Naive thymus-derived CD4-positive, alpha-beta T cell (primary cell): ENCODE measurements around the gene PTPN1. TPM values are rescaled to one million over a fixed set of nuclear protein-coding genes. Genes with fewer than 3 reads are reported as not detected.
A peak's percentile ranks its signal among the peaks of the same experiment; 100 is the strongest.
"Not testable (repeated sequence)": the region's sequence is repeated elsewhere in the genome, so short reads cannot be mapped to it uniquely, and the experiment has no call there.

Source experiments
- ATAC-seq: fragments of 150-1000 bp; cut with Tn5 transposase; 2 replicates; pipeline ENCODE4 v1.10.0; 2021; ENCODE audit warnings: mild to moderate bottlenecking, moderate library complexity
- CTCF ChIA-PET: fragments of 350-600 bp; sonication (Branson Sonifier 250); formaldehyde crosslinking; loops from one replicate; lab custom pipeline; 2021; ENCODE audit warnings: antibody characterized with exemption; lab: Charles Lee
- POLR2A ChIA-PET: fragments of 350-600 bp; sonication (Branson Sonifier 250); formaldehyde crosslinking; loops from one replicate; lab custom pipeline; 2021; ENCODE audit warnings: antibody characterized with exemption, inconsistent platforms; lab: Charles Lee
- DNase-seq, 9 donors: peaks; one replicate each; pipeline versions ENCODE4 v3.0.0 to v3.0.0-alpha.2; 2020 to 2022; ENCODE audit warnings: mixed read lengths in 1 of 9
- H3K27ac ChIP-seq: one replicate; pipeline ENCODE4 v1.7.0; 2013; ENCODE audit warnings: mild to moderate bottlenecking, low read depth, low read length, moderate library complexity
- H3K27me3 ChIP-seq, 2 donors: one replicate each; pipeline ENCODE4 v1.7.0; 2013; ENCODE audit warnings: low read length in 2 of 2, mild to moderate bottlenecking in 2 of 2, moderate library complexity in 2 of 2; ENCODE audit not compliant: control insufficient read depth in 2 of 2, insufficient read depth in 2 of 2
- H3K36me3 ChIP-seq, 3 experiments: 1 replicate in 2 of 3; 2 replicates in 1 of 3; pipeline ENCODE4 v1.7.0; 2013; ENCODE audit warnings: low read length in 3 of 3, mild to moderate bottlenecking in 3 of 3, moderate library complexity in 1 of 3; ENCODE audit not compliant: insufficient read depth in 3 of 3, control insufficient read depth in 2 of 3
- H3K4me1 ChIP-seq, 2 donors: one replicate each; pipeline ENCODE4 v1.7.0; 2013; ENCODE audit warnings: low read length in 2 of 2, mild to moderate bottlenecking in 2 of 2, moderate library complexity in 1 of 2; ENCODE audit not compliant: control insufficient read depth in 2 of 2, insufficient read depth in 2 of 2
- H3K4me3 ChIP-seq: 2 replicates; pipeline ENCODE4 v1.7.0; 2013; ENCODE audit warnings: mild to moderate bottlenecking, low read length
- H3K9me3 ChIP-seq, 3 experiments: 1 replicate in 2 of 3; 2 replicates in 1 of 3; pipeline ENCODE4 v1.7.0; 2013; ENCODE audit warnings: low read length in 3 of 3; ENCODE audit not compliant: control insufficient read depth in 2 of 3
- H3K27ac Mint-ChIP-seq, 9 donors: one replicate each; pipeline ENCODE4 v1.8.0; 2020 to 2022; ENCODE audit warnings: mixed read lengths in 9 of 9, mild to moderate bottlenecking in 8 of 9, moderate library complexity in 5 of 9, inconsistent platforms in 2 of 9
- H3K27me3 Mint-ChIP-seq, 5 donors: one replicate each; pipeline ENCODE4 v1.8.0; 2021 to 2022; ENCODE audit warnings: mixed read lengths in 5 of 5, mild to moderate bottlenecking in 1 of 5
- H3K36me3 Mint-ChIP-seq, 5 donors: one replicate each; pipeline ENCODE4 v1.8.0; 2020 to 2022; ENCODE audit warnings: mixed read lengths in 5 of 5, mild to moderate bottlenecking in 3 of 5, inconsistent platforms in 1 of 5
- H3K4me1 Mint-ChIP-seq, 7 donors: one replicate each; pipeline ENCODE4 v1.8.0; 2020 to 2022; ENCODE audit warnings: mixed read lengths in 7 of 7, mild to moderate bottlenecking in 3 of 7, inconsistent platforms in 1 of 7
- H3K4me3 Mint-ChIP-seq, 10 donors: one replicate each; pipeline ENCODE4 v1.8.0; 2020 to 2022; ENCODE audit warnings: mild to moderate bottlenecking in 10 of 10, mixed read lengths in 10 of 10, moderate library complexity in 6 of 10, inconsistent platforms in 2 of 10
- H3K9me3 Mint-ChIP-seq, 11 donors: one replicate each; pipeline ENCODE4 v1.8.0; 2020 to 2022; ENCODE audit warnings: mixed read lengths in 11 of 11, mild to moderate bottlenecking in 4 of 11, inconsistent platforms in 1 of 11, moderate library complexity in 1 of 11
- intact Hi-C, 2 donors: fragments of 100-400 bp; cut with micrococcal nuclease; formaldehyde crosslinking; loops; one replicate each; pipeline ENCODE4 v1.15.1; 2023
- polyA plus RNA-seq, 2 donors: library from polyadenylated mRNA; unstranded; fragments of 300-500 nt; fragmentation: Illumina TruSeq; gene quantifications; one replicate each; pipeline ENCODE4 v1.2.3, GENCODE V29; 2021
- total RNA-seq, 6 experiments: library from RNA in 5 of 6; stranded (reverse) in 5 of 6; gene quantifications; 1 replicate in 5 of 6; 2 replicates in 1 of 6; pipeline ENCODE4 v1.2.3 and lab custom pipeline; 2021 to 2026

PTPN1 gene
- total and polyA plus RNA-seq, 7 experiments from 2014 or later = 30.4 to 80.5 (median 59.7) TPM

DNA sequence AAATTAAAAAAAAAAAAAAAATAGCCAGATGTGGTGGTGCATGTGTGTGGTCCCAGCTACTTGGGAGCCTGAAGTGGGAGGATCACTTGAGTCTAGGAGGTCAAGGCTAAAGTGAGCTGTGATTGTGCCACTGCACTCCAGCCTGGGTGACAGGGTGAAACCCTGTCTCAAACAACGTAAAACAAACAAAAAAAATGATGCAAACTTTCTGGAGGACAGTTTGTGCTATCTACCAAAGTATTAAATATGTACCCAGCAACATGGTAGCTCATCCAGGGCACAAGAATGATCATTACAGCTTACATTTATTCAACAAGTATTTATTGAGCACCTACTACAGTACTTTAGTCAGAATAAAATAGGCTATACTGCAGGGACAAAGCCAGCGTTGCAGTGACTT is 40.4 kb upstream of the PTPN1 start:
- Histone ChIP-seq H3K9me3 (no peaks in the 10 kb centered on the region), H3K4me3 (no peak overlapping the region), H3K4me1 (no peaks in the 10 kb centered on the region), H3K27ac (no peak overlapping the region), H3K36me3 (no peaks in the 10 kb centered on the region), H3K27me3 (no peaks in the 10 kb centered on the region)
- no peak overlapping the region for H3K4me3 Mint-ChIP-seq
- POLR2A ChIA-PET = no interaction called here
- peaks cover 0 to 29% (median 11%) of the 10 kb centered on the region in 7 donors for H3K4me1 Mint-ChIP-seq
- no peaks in the 10 kb centered on the region for H3K27me3 Mint-ChIP-seq
- H3K27ac Mint-ChIP-seq = no peak overlapping the region
- no peaks in the 10 kb centered on the region for H3K9me3 Mint-ChIP-seq
- CTCF ChIA-PET = interaction anchor here (0.6 kb wide), 1 partner anchor 293 kb away, joined by 3 read pairs; no protein-coding TSS in a partner anchor
- intact Hi-C loops = loop anchor here in 1 of 2 donors (10.0 kb wide), 1 partner anchor 355 kb away; the partner anchor contains the start of gene UBE2V1
- no peak for DNase-seq
- H3K36me3 Mint-ChIP-seq = peaks cover 0 to 3% (median 0%) of the 10 kb centered on the region in 5 donors
- ATAC-seq = no peak

DNA sequence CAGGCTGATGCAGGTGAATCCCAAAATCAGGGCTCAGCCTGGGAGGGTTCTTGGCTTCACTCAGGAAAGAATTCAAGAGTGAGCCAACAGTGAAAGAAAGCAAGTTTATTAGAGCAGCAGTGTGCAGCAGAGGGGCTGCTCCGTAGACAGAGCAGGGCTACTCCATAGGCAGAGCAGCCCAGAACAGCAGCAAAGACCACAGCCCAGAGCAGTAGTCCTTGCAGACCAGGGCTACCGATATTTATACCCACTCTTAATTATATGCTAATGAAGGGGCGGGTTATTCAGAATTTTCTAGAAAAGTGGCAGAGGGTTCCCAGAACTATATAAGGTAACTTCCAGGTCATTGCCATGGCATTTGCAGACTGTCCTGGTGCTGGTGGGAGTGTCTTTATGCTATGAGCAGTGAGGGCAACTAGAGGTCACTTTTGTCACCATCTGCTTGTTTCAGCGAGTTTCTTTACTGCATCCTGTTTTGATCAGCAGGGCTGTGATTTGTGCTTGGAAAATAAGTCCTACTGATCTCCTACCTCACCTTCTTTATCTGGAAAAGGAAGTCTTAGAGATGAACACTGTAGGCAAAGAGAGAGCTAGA is 39.8 kb upstream of the PTPN1 start:
- H3K4me1 ChIP-seq = no peaks in the 10 kb centered on the region
- ATAC-seq (no peak), DNase-seq (no peak)
- CTCF ChIA-PET = no interaction called here
- Mint-ChIP-seq H3K27me3 (no peaks in the 10 kb centered on the region), H3K4me1 (peaks cover 0 to 26% (median 11%) of the 10 kb centered on the region in 7 donors), H3K4me3 (peak overlapping the region in 1 of 10 donors; percentile 10), H3K27ac (no peak overlapping the region), H3K36me3 (peaks cover 0 to 3% (median 0%) of the 10 kb centered on the region in 5 donors), H3K9me3 (no peaks in the 10 kb centered on the region)
- H3K27me3 ChIP-seq = no peaks in the 10 kb centered on the region
- no peaks in the 10 kb centered on the region for H3K36me3 ChIP-seq
- H3K27ac ChIP-seq = no peak overlapping the region
- POLR2A ChIA-PET = no interaction called here
- H3K4me3 ChIP-seq = no peak overlapping the region
- H3K9me3 ChIP-seq = no peaks in the 10 kb centered on the region
- intact Hi-C loops = no loop called here

DNA sequence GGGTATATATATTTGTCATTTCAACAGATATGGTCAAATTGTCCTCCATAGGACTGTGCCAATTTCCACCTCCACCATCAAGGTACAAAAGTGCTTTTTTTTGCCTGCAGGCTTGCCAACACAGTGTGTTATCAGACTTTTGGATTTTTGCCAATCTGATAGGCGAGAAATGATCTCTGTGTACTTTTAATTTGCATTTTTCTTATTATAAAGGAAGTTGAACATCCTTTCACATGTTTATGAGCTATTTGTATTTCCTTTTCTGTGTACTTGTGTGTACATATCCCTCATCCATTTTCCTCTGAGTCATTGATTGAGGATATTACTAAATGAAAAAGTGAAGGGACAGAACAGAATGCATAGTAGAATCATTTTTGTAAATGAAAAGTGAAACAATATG is 39.0 kb upstream of the PTPN1 start:
- intact Hi-C loops = no loop called here
- Mint-ChIP-seq H3K36me3 (peaks cover 0 to 3% (median 0%) of the 10 kb centered on the region in 5 donors), H3K9me3 (no peaks in the 10 kb centered on the region), H3K4me1 (peaks cover 0 to 30% (median 11%) of the 10 kb centered on the region in 7 donors), H3K4me3 (no peak overlapping the region), H3K27me3 (no peaks in the 10 kb centered on the region), H3K27ac (no peak overlapping the region)
- CTCF ChIA-PET = interaction anchor here (2.7 kb wide), 1 partner anchor 9 kb away, joined by 8 read pairs; no protein-coding TSS in a partner anchor
- POLR2A ChIA-PET = interaction anchor here (0.5 kb wide), 1 partner anchor 116 kb away, joined by 3 read pairs; no protein-coding TSS in a partner anchor
- no peaks in the 10 kb centered on the region for H3K9me3 ChIP-seq
- ATAC-seq (no peak), DNase-seq (no peak)
- no peak overlapping the region for H3K27ac ChIP-seq
- H3K36me3 ChIP-seq = no peaks in the 10 kb centered on the region
- no peak overlapping the region for H3K4me3 ChIP-seq
- H3K27me3 ChIP-seq = no peaks in the 10 kb centered on the region
- no peaks in the 10 kb centered on the region for H3K4me1 ChIP-seq

DNA sequence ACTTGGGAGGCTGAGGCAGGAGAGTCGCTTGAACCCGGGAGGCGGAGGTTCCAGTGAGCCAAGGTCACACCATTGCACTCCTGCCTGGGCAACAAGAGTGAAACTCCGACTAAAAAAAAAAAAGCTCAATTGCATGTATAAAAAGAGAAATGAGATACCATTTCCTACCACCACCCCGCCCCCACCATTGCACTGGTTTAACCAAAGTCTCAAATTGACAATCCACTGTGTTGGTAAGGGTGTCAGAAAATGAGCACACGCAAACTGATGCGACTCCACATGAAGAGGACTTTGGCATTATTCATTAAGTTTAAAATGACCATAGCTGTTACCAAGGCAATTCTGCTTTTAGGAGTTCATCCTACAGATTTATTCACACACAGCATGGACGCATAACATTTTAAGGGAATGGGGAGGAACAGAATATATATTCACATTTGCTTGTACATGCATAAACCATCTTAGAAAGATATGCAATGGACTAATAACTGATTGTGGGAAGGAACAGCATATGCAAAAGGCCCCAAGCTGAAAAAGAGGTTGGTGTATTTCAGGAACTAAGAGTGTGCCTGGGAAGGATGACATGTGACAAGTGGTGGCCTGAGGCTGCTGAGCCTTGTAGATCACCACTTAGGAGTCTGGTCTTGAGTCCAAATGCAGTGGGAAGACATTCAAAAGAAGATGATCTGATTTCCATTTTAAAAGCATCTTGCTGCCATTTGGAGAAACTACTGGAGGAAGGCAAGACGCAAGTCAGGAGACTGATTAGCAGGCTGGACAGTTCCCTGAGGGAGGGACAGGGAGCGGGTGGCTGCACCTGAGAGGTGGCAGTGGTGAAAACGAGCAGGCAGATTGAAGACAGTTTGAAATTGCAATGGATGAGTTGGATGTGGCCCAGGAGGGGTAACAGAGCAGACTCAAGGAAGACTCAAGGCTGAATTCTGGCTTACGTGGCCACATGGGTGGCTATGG is 37.2 kb upstream of the PTPN1 start:
- Histone ChIP-seq H3K9me3 (no peaks in the 10 kb centered on the region), H3K36me3 (no peaks in the 10 kb centered on the region), H3K4me1 (peaks cover 0 to 1% of the 10 kb centered on the region in 2 donors), H3K27ac (no peak overlapping the region), H3K27me3 (no peaks in the 10 kb centered on the region), H3K4me3 (no peak overlapping the region)
- intact Hi-C loops = no loop called here
- CTCF ChIA-PET = interaction anchor here (0.6 to 2.7 kb wide), 2 partner anchors 9 to 11 kb away, joined by 3 to 8 read pairs; no protein-coding TSS in a partner anchor
- Mint-ChIP-seq H3K4me3 (no peak overlapping the region), H3K36me3 (peaks cover 0 to 3% (median 0%) of the 10 kb centered on the region in 5 donors), H3K27ac (no peak overlapping the region), H3K9me3 (no peaks in the 10 kb centered on the region), H3K4me1 (peaks cover 0 to 34% (median 12%) of the 10 kb centered on the region in 7 donors), H3K27me3 (no peaks in the 10 kb centered on the region)
- DNase-seq = no peak
- ATAC-seq = peak; percentile 44
- POLR2A ChIA-PET = interaction anchor here (0.7 kb wide), 1 partner anchor 38 kb away, joined by 3 read pairs; the partner anchor contains the start of gene PTPN1

DNA sequence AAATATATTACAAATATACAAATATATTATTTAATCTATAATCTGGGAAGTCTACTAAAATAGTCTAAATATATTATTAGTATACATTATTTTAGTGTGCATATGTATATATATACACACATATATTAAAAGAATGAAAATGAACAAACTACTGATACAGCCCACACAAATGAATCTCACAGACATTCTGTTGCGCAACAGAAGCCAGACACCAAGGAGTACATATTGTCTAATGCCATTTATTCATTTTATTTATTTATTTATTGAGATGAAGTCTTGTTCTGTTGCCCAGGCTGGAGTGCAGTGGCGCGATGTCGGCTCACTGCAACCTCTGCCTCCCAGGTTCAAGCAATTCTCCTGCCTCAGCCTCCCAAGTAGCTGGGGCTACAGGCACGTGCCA is 35.8 kb upstream of the PTPN1 start:
- CTCF ChIA-PET = interaction anchor here (1.2 kb wide), 1 partner anchor 105 kb away, joined by 3 read pairs; no protein-coding TSS in a partner anchor

DNA sequence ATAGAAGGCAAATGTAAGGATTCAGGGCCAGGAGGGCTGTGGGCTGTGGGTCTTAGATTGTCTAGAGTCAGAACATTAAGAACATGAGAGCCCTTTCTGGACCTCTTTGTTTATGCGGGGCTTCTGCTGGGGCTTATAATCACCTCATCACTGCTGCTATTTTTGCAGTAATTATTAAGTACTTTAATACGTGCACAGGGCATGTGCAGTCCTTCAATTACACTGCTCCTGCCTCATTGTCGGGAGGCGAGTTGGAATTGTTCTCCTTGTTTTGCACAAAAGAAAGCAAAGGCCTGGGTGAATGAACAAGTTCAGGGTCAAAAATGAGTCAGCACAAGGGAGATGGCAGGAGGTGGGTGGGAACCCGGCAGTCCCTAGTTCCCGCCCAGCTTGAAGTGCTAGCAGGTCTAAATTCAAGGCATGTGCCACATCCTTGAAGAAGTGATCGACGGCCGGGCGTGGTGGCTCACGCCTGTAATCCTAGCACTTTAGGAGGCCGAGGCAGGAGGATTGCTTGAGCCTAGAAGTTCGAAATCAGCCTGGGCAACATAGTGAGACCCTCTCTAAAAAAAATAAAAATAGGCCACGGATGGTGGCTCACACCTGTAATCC is 34.4 kb upstream of the PTPN1 start:
- Mint-ChIP-seq H3K36me3 (peaks cover 0 to 3% (median 0%) of the 10 kb centered on the region in 5 donors), H3K4me3 (no peak overlapping the region), H3K9me3 (no peaks in the 10 kb centered on the region), H3K4me1 (peaks cover 0 to 34% (median 14%) of the 10 kb centered on the region in 7 donors), H3K27me3 (no peaks in the 10 kb centered on the region), H3K27ac (no peak overlapping the region)
- DNase-seq = no peak
- Histone ChIP-seq H3K4me3 (no peak overlapping the region), H3K9me3 (no peaks in the 10 kb centered on the region), H3K27me3 (no peaks in the 10 kb centered on the region), H3K36me3 (no peaks in the 10 kb centered on the region), H3K4me1 (peaks cover 6 to 8% of the 10 kb centered on the region in 2 donors), H3K27ac (no peak overlapping the region)
- intact Hi-C loops = no loop called here
- ATAC-seq = no peak
- ChIA-PET CTCF (interaction anchor here (1.2 kb wide), 1 partner anchor 104 kb away, joined by 3 read pairs; no protein-coding TSS in a partner anchor), POLR2A (no interaction called here)

More for the DNA sequence above, 35.8 kb upstream of the PTPN1 start:
- H3K9me3 ChIP-seq, H3K36me3 Mint-ChIP-seq, H3K4me1 ChIP-seq, POLR2A ChIA-PET, intact Hi-C loops, H3K36me3 ChIP-seq, DNase-seq, H3K27me3 ChIP-seq, H3K4me3 ChIP-seq, H3K4me3 Mint-ChIP-seq, H3K27me3 Mint-ChIP-seq, H3K27ac Mint-ChIP-seq, H3K9me3 Mint-ChIP-seq, H3K27ac ChIP-seq, ATAC-seq: not testable (repeated sequence)
- H3K4me1 Mint-ChIP-seq = peaks cover 0 to 40% (median 19%) of the 10 kb centered on the region in 7 donors
